HS-5 (cell line): ENCODE measurements around the gene LDB2.

Source experiments
- DNase-seq: peaks from one replicate; pipeline ENCODE4 v3.0.0-alpha.2; 2012; ENCODE audit warnings: low read depth

The LDB2 gene

GRCh38 chr4:16483540-16483939 is 414.9 kb downstream of the LDB2 start:
- DNase-seq, result no peak

GRCh38 chr4:16480011-16480410 is 418.4 kb downstream of the LDB2 start:
- no peak for DNase-seq

DNA sequence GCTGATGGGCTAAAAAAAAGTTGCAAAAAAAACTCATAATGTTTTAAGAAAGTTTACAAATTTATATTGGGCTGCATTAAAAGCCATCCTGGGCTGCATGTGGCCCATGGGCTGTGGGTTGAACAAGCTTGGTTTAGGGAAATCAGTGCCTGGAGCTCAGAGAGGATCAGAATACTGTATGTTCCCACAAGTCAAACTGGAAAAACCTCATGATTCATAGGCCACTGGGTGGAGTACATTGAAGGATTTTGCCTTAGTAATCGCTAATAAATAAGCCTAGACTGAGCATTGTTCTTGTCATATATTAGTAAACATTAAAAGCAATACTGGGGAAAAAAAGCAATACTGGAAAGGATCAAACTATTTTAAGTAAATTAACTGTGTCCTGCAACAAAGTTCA is 425.9 kb downstream of the LDB2 start:
- no peak for DNase-seq

GRCh38 chr4:16467061-16467460 is 431.4 kb downstream of the LDB2 start:
- DNase-seq, result no peak

DNA sequence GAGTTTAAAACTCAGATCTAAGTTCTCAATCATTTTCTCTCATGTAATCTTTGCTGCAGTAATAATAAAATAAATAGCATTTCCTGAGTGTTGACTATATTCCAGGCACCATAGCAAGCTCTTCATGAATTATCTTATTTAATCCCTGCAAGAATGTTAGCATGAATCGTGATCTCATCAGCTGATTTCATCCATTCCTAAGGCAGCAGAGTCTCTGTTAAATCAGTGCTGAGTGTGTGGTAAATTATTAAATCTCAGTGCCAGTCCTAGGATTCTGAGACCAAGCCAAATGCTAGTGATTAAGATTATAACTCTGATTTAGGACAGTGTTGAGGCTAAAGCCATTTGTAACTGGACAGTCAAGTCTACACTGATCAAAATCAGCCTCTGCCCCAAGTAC is 431.9 kb downstream of the LDB2 start:
- no peak for DNase-seq

DNA sequence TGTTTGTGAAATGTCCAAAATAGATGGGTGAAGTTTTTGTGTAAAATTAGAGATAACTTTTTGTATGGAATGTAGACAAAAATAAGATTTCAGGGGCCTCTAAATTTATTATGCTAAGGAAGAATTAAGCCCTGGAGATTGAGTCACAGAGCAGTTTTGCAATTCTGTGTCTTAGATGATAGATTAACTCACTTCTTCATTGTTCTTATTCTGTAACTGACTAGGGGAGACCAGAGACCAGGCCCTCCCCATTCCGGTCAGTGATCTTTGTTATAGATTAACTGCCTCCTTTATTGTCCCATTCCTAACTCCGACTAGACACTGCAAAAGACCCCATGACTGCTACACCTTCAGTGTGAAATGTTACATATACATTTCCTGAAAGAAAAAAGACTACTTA is 433.8 kb downstream of the LDB2 start:
- DNase-seq, result no peak

DNA sequence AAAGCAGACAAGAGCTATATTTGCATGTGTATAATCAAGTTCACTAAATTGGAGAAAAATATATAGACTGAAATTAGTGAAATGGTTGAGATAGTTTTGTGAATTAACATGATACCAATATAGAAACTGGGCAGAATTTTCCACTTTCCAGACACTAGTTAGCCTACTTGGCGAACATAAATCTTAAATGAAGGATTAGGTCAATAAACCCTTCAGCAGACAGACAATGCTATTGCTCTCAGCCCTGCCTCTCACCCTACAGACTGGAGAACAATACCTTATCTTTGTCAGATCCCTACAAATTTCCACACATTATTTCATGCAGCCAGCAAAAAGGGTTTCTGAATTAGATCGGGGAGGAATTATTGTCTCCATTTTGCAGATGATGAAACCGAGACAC is 435.8 kb downstream of the LDB2 start:
- DNase-seq, result no peak

DNA sequence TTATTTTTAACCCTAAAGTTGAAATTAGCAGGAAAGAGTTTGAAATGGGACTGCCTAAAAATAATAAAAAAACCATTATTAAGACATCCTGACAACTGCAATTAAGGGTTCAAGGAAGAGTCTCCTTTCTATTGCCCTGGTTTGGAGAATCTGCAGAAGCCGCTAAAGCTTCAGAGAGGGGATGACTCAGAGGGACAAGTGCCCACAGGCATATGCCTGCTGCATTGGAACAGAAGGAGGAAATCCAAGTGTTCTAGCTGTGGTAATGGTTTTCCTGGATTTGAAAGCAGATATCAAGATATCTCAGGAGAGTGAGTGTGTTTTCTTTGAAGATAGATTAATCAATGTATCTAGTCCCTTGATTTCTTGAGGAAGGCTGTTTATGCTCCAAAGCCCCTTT is 437.1 kb downstream of the LDB2 start:
- DNase-seq, result no peak

DNA sequence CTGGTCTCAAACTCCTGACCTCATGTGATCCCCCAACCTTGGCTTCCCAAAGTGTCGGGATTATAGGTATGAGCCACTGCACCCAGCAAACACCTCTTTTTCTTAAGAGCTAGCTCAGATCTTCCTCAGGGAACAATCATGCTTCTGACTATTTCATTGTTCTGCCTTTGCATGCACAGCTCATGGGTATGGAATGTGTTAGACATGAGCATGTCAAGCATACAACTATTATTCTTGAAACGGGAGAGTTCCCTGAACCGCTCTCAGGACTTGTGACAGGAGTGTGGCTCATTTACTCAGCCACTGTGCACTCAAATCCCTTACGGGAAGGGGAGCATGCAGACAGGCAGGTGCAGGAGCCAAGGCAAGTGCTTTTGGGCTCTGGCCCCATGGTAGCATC is 440.5 kb downstream of the LDB2 start:
- peak; percentile 8 for DNase-seq
